Lower lobe of right lung (tissue), 2 donors: ENCODE data around the gene COMP. TPM values are rescaled to one million over a fixed set of nuclear protein-coding genes. Genes with fewer than 3 reads are reported as not detected.
"Not testable (repeated sequence)": the region's sequence is repeated elsewhere in the genome, so short reads cannot be mapped to it uniquely, and the experiment has no call there.

ENCODE experiments used
- ATAC-seq, 2 donors: fragments of 200-7000 bp; cut with Tn5 transposase; one replicate each; pipeline ENCODE4 v1.9.1; 2020 to 2022; ENCODE audit warnings: mild to moderate bottlenecking in 2 of 2, moderate library complexity in 2 of 2
- DNase-seq: peaks from one replicate; pipeline ENCODE4 v3.0.0-alpha.2; 2020
- H3K27ac ChIP-seq: fragments of 200-600 bp; one replicate; pipeline ENCODE4 v1.8.0; 2022
- H3K27me3 ChIP-seq: fragments of 200-600 bp; one replicate; pipeline ENCODE4 v1.8.0; 2022; ENCODE audit warnings: low read depth
- H3K36me3 ChIP-seq: fragments of 200-600 bp; one replicate; pipeline ENCODE4 v1.8.0; 2022; ENCODE audit warnings: mild to moderate bottlenecking
- H3K4me1 ChIP-seq: fragments of 200-600 bp; one replicate; pipeline ENCODE4 v1.8.0; 2022
- H3K4me3 ChIP-seq: fragments of 200-600 bp; one replicate; pipeline ENCODE4 v1.8.0; 2022; ENCODE audit warnings: mild to moderate bottlenecking
- H3K9me3 ChIP-seq: fragments of 200-600 bp; one replicate; pipeline ENCODE4 v1.8.0; 2022
- CTCF ChIP-seq: fragments of 200-600 bp; IDR thresholded peaks from one replicate; pipeline ENCODE4 v1.8.0; 2022; ENCODE audit warnings: antibody characterized with exemption, mild to moderate bottlenecking
- intact Hi-C: fragments of 100-400 bp; cut with DNase I; formaldehyde crosslinking; loops from one replicate; pipeline ENCODE4 v1.11.0; 2022
- total RNA-seq: library from RNA; stranded (reverse); fragmentation: NEBNext Ultra II Directional; extraction: Animal tissue kit (Norgen Biotek cat#: 25700); gene quantifications from one replicate; pipeline ENCODE4 v1.2.1, GENCODE V29; 2021
- donor health status: DM: no; HTN: yes; CAD: no; lungs with severe emphysema.

The COMP gene
- total RNA-seq, 1 donor from 2014 or later, result 2.3 TPM

GRCh38 chr19:18736415-18737336 lies 54.4 kb downstream of the COMP start:
- no peak for DNase-seq
- intact Hi-C loops, result no loop called here
- H3K27ac ChIP-seq, result no peak overlapping the region

GRCh38 chr19:18735752-18736151 lies 55.4 kb downstream of the COMP start:
- Histone ChIP-seq H3K4me1 (peaks cover 17% of the 10 kb centered on the region), H3K9me3 (no peaks in the 10 kb centered on the region), H3K36me3 (peaks cover 3% of the 10 kb centered on the region), H3K4me3 (no peak overlapping the region), H3K27ac (no peak overlapping the region), H3K27me3 (no peaks in the 10 kb centered on the region)
- DNase-seq (no peak), ATAC-seq (peak in 1 of 2 donors; percentile 7)
- intact Hi-C loops, result no loop called here
- no peak for TF ChIP-seq CTCF

More at GRCh38 chr19:18736415-18737336, 54.4 kb downstream of the COMP start:
- no peak for ATAC-seq
- Histone ChIP-seq H3K36me3 (peaks cover 3% of the 10 kb centered on the region), H3K4me3 (no peak overlapping the region), H3K27me3 (no peaks in the 10 kb centered on the region), H3K4me1 (peaks cover 24% of the 10 kb centered on the region), H3K9me3 (no peaks in the 10 kb centered on the region)
- TF ChIP-seq CTCF, result no peak

- Histone ChIP-seq H3K4me3 (no peak overlapping the region), H3K27ac (no peak overlapping the region), H3K4me1 (peaks cover 13% of the 10 kb centered on the region), H3K27me3 (no peaks in the 10 kb centered on the region), H3K9me3 (no peaks in the 10 kb centered on the region), H3K36me3 (peaks cover 3% of the 10 kb centered on the region)
- TF ChIP-seq CTCF, result no peak
- ATAC-seq (no peak), DNase-seq (no peak)
- intact Hi-C loops, result no loop called here
Observed at GRCh38 chr19:18735324-18735723, 55.8 kb downstream of the COMP start.

GRCh38 chr19:18733762-18734332 lies 57.3 kb downstream of the COMP start:
- H3K4me3 ChIP-seq, H3K27me3 ChIP-seq, H3K27ac ChIP-seq, DNase-seq, intact Hi-C loops, H3K36me3 ChIP-seq, ATAC-seq, H3K9me3 ChIP-seq: not testable (repeated sequence)
- H3K4me1 ChIP-seq, result peaks cover 13% of the 10 kb centered on the region

GRCh38 chr19:18733196-18733647 lies 57.9 kb downstream of the COMP start:
- intact Hi-C loops, result no loop called here
- Histone ChIP-seq H3K4me3 (no peak overlapping the region), H3K27me3 (no peaks in the 10 kb centered on the region), H3K27ac (no peak overlapping the region), H3K36me3 (peaks cover 3% of the 10 kb centered on the region), H3K9me3 (no peaks in the 10 kb centered on the region), H3K4me1 (peaks cover 13% of the 10 kb centered on the region)
- TF ChIP-seq CTCF, result no peak
- no peak for ATAC-seq
- no peak for DNase-seq

Other genes starting within 250 kb of the COMP start
- 195 TPM for gene FKBP8, start 247.7 kb downstream of the COMP start, total RNA-seq
- 71.9 TPM for gene KXD1, start 233.4 kb downstream of the COMP start, total RNA-seq
- gene UBA52, start 219.4 kb downstream of the COMP start, total RNA-seq, result 884 TPM
- gene REX1BD, start 202.5 kb downstream of the COMP start, total RNA-seq, result 60.4 TPM
- gene CRLF1, start 184.5 kb downstream of the COMP start, total RNA-seq, result 19.9 TPM
- 1.1 TPM for gene TMEM59L, start 178.4 kb downstream of the COMP start, total RNA-seq
- 14.5 TPM for gene KLHL26, start 154.3 kb downstream of the COMP start, total RNA-seq
- 16.2 TPM for gene CRTC1, start 107.6 kb downstream of the COMP start, total RNA-seq
- 75.8 TPM for gene UPF1, start 40.7 kb upstream of the COMP start, total RNA-seq
- not detected for gene CERS1, start 104.9 kb upstream of the COMP start, total RNA-seq
- gene COPE, start 128.1 kb upstream of the COMP start, total RNA-seq, result 145 TPM
- 32.2 TPM for gene DDX49, start 128.4 kb upstream of the COMP start, total RNA-seq
- gene HOMER3, start 149.9 kb upstream of the COMP start, total RNA-seq, result 20.5 TPM
- 72.6 TPM for gene SUGP2, start 242.2 kb upstream of the COMP start, total RNA-seq
- 20.2 TPM for gene ARMC6, start 242.3 kb upstream of the COMP start, total RNA-seq